ENCODE data around the gene NWD2.

The NWD2 gene

GRCh38 chr4:37299468-37299867, 54.9 kb downstream of the NWD2 start:
- WGBS (ENCODE audit: insufficient coverage, insufficient read length): no CpG with 5 or more reads among the region's 1 CpG
- no peak overlapping the region for H3K4me3 ChIP-seq (ENCODE audit: low read length)
- no peaks in the 10 kb centered on the region for H3K9me3 ChIP-seq (ENCODE audit: control insufficient read depth, insufficient read depth, low read length)
- no peaks in the 10 kb centered on the region for H3K27me3 ChIP-seq (ENCODE audit: control insufficient read depth, insufficient read depth, low read length)
- H3K4me1 ChIP-seq (ENCODE audit: control insufficient read depth, insufficient read depth, low read length): no peaks in the 10 kb centered on the region
- no peak for DNase-seq (ENCODE audit: low read depth, low spot score)
- no peaks in the 10 kb centered on the region for H3K36me3 ChIP-seq (ENCODE audit: control insufficient read depth, insufficient read depth, low read length)
- H3K27ac ChIP-seq (ENCODE audit: low read length): no peak overlapping the region

- no peaks in the 10 kb centered on the region for H3K36me3 ChIP-seq (ENCODE audit: control insufficient read depth, insufficient read depth, low read length)
- no peak overlapping the region for H3K4me3 ChIP-seq (ENCODE audit: low read length)
- H3K4me1 ChIP-seq (ENCODE audit: control insufficient read depth, insufficient read depth, low read length): no peaks in the 10 kb centered on the region
- WGBS (ENCODE audit: insufficient coverage, insufficient read length): no CpG with 5 or more reads among the region's 6 CpGs
- H3K27ac ChIP-seq (ENCODE audit: low read length): no peak overlapping the region
- DNase-seq (ENCODE audit: low read depth, low spot score): no peak
- H3K9me3 ChIP-seq (ENCODE audit: control insufficient read depth, insufficient read depth, low read length): no peaks in the 10 kb centered on the region; the same call in 1 of the 2 replicates
- H3K27me3 ChIP-seq (ENCODE audit: control insufficient read depth, insufficient read depth, low read length): no peaks in the 10 kb centered on the region
These were observed 60.1 kb downstream of the NWD2 start for GRCh38 chr4:37304612-37305011.

- WGBS (ENCODE audit: insufficient coverage, insufficient read length): no CpG with 5 or more reads among the region's 1 CpG
- no peak for DNase-seq (ENCODE audit: low read depth, low spot score)
- Histone ChIP-seq H3K27me3 (ENCODE audit: control insufficient read depth, insufficient read depth, low read length) (no peaks in the 10 kb centered on the region), H3K27ac (ENCODE audit: low read length) (no peak overlapping the region), H3K36me3 (ENCODE audit: control insufficient read depth, insufficient read depth, low read length) (no peaks in the 10 kb centered on the region), H3K4me1 (ENCODE audit: control insufficient read depth, insufficient read depth, low read length) (no peaks in the 10 kb centered on the region), H3K9me3 (ENCODE audit: control insufficient read depth, insufficient read depth, low read length) (no peaks in the 10 kb centered on the region; the same call in 1 of the 2 replicates), H3K4me3 (ENCODE audit: low read length) (no peak overlapping the region)
These were observed 61.4 kb downstream of the NWD2 start for GRCh38 chr4:37305984-37306383.

GRCh38 chr4:37317104-37317643, 72.6 kb downstream of the NWD2 start:
- Histone ChIP-seq H3K36me3 (ENCODE audit: control insufficient read depth, insufficient read depth, low read length) (no peaks in the 10 kb centered on the region), H3K9me3 (ENCODE audit: control insufficient read depth, insufficient read depth, low read length) (no peaks in the 10 kb centered on the region), H3K4me1 (ENCODE audit: control insufficient read depth, insufficient read depth, low read length) (no peaks in the 10 kb centered on the region; the same call in 1 of the 2 replicates), H3K27me3 (ENCODE audit: control insufficient read depth, insufficient read depth, low read length) (no peaks in the 10 kb centered on the region), H3K27ac (ENCODE audit: low read length) (no peak overlapping the region), H3K4me3 (ENCODE audit: low read length) (no peak overlapping the region)
- WGBS (ENCODE audit: insufficient coverage, insufficient read length): no CpG with 5 or more reads among the region's 3 CpGs
- no peak for DNase-seq (ENCODE audit: low read depth, low spot score)

GRCh38 chr4:37320513-37321235, 76.1 kb downstream of the NWD2 start:
- Histone ChIP-seq H3K27ac (ENCODE audit: low read length) (no peak overlapping the region), H3K4me1 (ENCODE audit: control insufficient read depth, insufficient read depth, low read length) (no peaks in the 10 kb centered on the region; the same call in 1 of the 2 replicates), H3K9me3 (ENCODE audit: control insufficient read depth, insufficient read depth, low read length) (no peaks in the 10 kb centered on the region), H3K36me3 (ENCODE audit: control insufficient read depth, insufficient read depth, low read length) (no peaks in the 10 kb centered on the region), H3K27me3 (ENCODE audit: control insufficient read depth, insufficient read depth, low read length) (no peaks in the 10 kb centered on the region), H3K4me3 (ENCODE audit: low read length) (no peak overlapping the region)
- DNase-seq (ENCODE audit: low read depth, low spot score): no peak
- WGBS (ENCODE audit: insufficient coverage, insufficient read length): no CpG with 5 or more reads among the region's 5 CpGs

- no peak overlapping the region for H3K27ac ChIP-seq (ENCODE audit: low read length)
- no peak for DNase-seq (ENCODE audit: low read depth, low spot score)
- no peaks in the 10 kb centered on the region; the same call in 1 of the 2 replicates for H3K4me1 ChIP-seq (ENCODE audit: control insufficient read depth, insufficient read depth, low read length)
- H3K36me3 ChIP-seq (ENCODE audit: control insufficient read depth, insufficient read depth, low read length): no peaks in the 10 kb centered on the region
- no peak overlapping the region for H3K4me3 ChIP-seq (ENCODE audit: low read length)
- H3K27me3 ChIP-seq (ENCODE audit: control insufficient read depth, insufficient read depth, low read length): no peaks in the 10 kb centered on the region
- no CpG with 5 or more reads among the region's 2 CpGs for WGBS (ENCODE audit: insufficient coverage, insufficient read length)
- H3K9me3 ChIP-seq (ENCODE audit: control insufficient read depth, insufficient read depth, low read length): no peaks in the 10 kb centered on the region
These were observed 77.6 kb downstream of the NWD2 start for GRCh38 chr4:37322122-37322521.

- Histone ChIP-seq H3K27me3 (ENCODE audit: control insufficient read depth, insufficient read depth, low read length) (no peaks in the 10 kb centered on the region), H3K4me3 (ENCODE audit: low read length) (no peak overlapping the region), H3K27ac (ENCODE audit: low read length) (no peak overlapping the region), H3K36me3 (ENCODE audit: control insufficient read depth, insufficient read depth, low read length) (no peaks in the 10 kb centered on the region), H3K9me3 (ENCODE audit: control insufficient read depth, insufficient read depth, low read length) (no peaks in the 10 kb centered on the region), H3K4me1 (ENCODE audit: control insufficient read depth, insufficient read depth, low read length) (no peaks in the 10 kb centered on the region; the same call in 1 of the 2 replicates)
- WGBS (ENCODE audit: insufficient coverage, insufficient read length): no CpG with 5 or more reads among the region's 6 CpGs
- DNase-seq (ENCODE audit: low read depth, low spot score): no peak
These were observed 80.0 kb downstream of the NWD2 start for GRCh38 chr4:37324546-37324945.

GRCh38 chr4:37326852-37327251, 82.3 kb downstream of the NWD2 start:
- no peaks in the 10 kb centered on the region for H3K9me3 ChIP-seq (ENCODE audit: control insufficient read depth, insufficient read depth, low read length)
- H3K4me3 ChIP-seq (ENCODE audit: low read length): no peak overlapping the region
- DNase-seq (ENCODE audit: low read depth, low spot score): no peak
- H3K27me3 ChIP-seq (ENCODE audit: control insufficient read depth, insufficient read depth, low read length): no peaks in the 10 kb centered on the region
- WGBS (ENCODE audit: insufficient coverage, insufficient read length): no CpG with 5 or more reads among the region's 1 CpG
- no peaks in the 10 kb centered on the region for H3K36me3 ChIP-seq (ENCODE audit: control insufficient read depth, insufficient read depth, low read length)
- H3K4me1 ChIP-seq (ENCODE audit: control insufficient read depth, insufficient read depth, low read length): no peaks in the 10 kb centered on the region; the same call in 1 of the 2 replicates
- no peak overlapping the region for H3K27ac ChIP-seq (ENCODE audit: low read length)

- Histone ChIP-seq H3K27me3 (ENCODE audit: control insufficient read depth, insufficient read depth, low read length) (no peaks in the 10 kb centered on the region), H3K36me3 (ENCODE audit: control insufficient read depth, insufficient read depth, low read length) (no peaks in the 10 kb centered on the region), H3K9me3 (ENCODE audit: control insufficient read depth, insufficient read depth, low read length) (no peaks in the 10 kb centered on the region), H3K27ac (ENCODE audit: low read length) (no peak overlapping the region), H3K4me1 (ENCODE audit: control insufficient read depth, insufficient read depth, low read length) (no peaks in the 10 kb centered on the region), H3K4me3 (ENCODE audit: low read length) (no peak overlapping the region)
- no peak for DNase-seq (ENCODE audit: low read depth, low spot score)
These were observed 94.4 kb downstream of the NWD2 start for GRCh38 chr4:37338972-37339371.

- H3K4me1 ChIP-seq (ENCODE audit: control insufficient read depth, insufficient read depth, low read length): no peaks in the 10 kb centered on the region
- no peak for DNase-seq (ENCODE audit: low read depth, low spot score)
- H3K4me3 ChIP-seq (ENCODE audit: low read length): no peak overlapping the region
- no peaks in the 10 kb centered on the region for H3K9me3 ChIP-seq (ENCODE audit: control insufficient read depth, insufficient read depth, low read length)
- no peaks in the 10 kb centered on the region for H3K27me3 ChIP-seq (ENCODE audit: control insufficient read depth, insufficient read depth, low read length)
- no peaks in the 10 kb centered on the region for H3K36me3 ChIP-seq (ENCODE audit: control insufficient read depth, insufficient read depth, low read length)
- no peak overlapping the region for H3K27ac ChIP-seq (ENCODE audit: low read length)
- no CpG with 5 or more reads among the region's 2 CpGs for WGBS (ENCODE audit: insufficient coverage, insufficient read length)
These were observed 114.2 kb downstream of the NWD2 start for GRCh38 chr4:37358748-37359147.

GRCh38 chr4:37359261-37359660, 114.7 kb downstream of the NWD2 start:
- Histone ChIP-seq H3K27me3 (ENCODE audit: control insufficient read depth, insufficient read depth, low read length) (no peaks in the 10 kb centered on the region), H3K9me3 (ENCODE audit: control insufficient read depth, insufficient read depth, low read length) (no peaks in the 10 kb centered on the region), H3K4me3 (ENCODE audit: low read length) (no peak overlapping the region), H3K36me3 (ENCODE audit: control insufficient read depth, insufficient read depth, low read length) (no peaks in the 10 kb centered on the region), H3K4me1 (ENCODE audit: control insufficient read depth, insufficient read depth, low read length) (no peaks in the 10 kb centered on the region), H3K27ac (ENCODE audit: low read length) (no peak overlapping the region)
- DNase-seq (ENCODE audit: low read depth, low spot score): no peak
- WGBS (ENCODE audit: insufficient coverage, insufficient read length): no CpG with 5 or more reads among the region's 4 CpGs

All from iPS DF 6.9 (cell line).